Brain microvascular endothelial cell (primary cell): Measurements from ENCODE around the gene PDE10A.
A peak's percentile ranks its signal among the peaks of the same experiment; 100 is the strongest.

Experiments
- DNase-seq: peaks from one replicate; pipeline ENCODE4 v3.0.0-alpha.2; 2020
- H3K27ac ChIP-seq: fragments of 250-450 bp; sonication (Bioruptor Pico); 2 replicates; pipeline ENCODE4 v1.5.1; 2020; ENCODE audit warnings: mild to moderate bottlenecking, moderate library complexity
- H3K27me3 ChIP-seq: fragments of 250-450 bp; sonication (Bioruptor Pico); replicated peaks from 2 replicates; pipeline ENCODE4 v1.5.1; 2020; ENCODE audit warnings: mild to moderate bottlenecking
- H3K36me3 ChIP-seq: fragments of 250-450 bp; sonication (Bioruptor Pico); replicated peaks from 2 replicates; pipeline ENCODE4 v1.5.1; 2020; ENCODE audit warnings: mild to moderate bottlenecking
- H3K4me3 ChIP-seq: 2 replicates; pipeline ENCODE4 v1.5.1; 2011; ENCODE audit warnings: low read depth, mild to moderate bottlenecking, control low read depth, low read length, moderate library complexity
- in situ Hi-C: cut with HindIII; loops from 2 replicates; pipeline ENCODE4 v1.10.0; 2017; ENCODE audit warnings: low sequenced_read_pairs, low pct_ligation_motif_present
- TF ChIP-seq, protein P1 (sequence below): IDR thresholded peaks from 2 replicates; pipeline ENCODE4 v1.5.1; 2011; ENCODE audit warnings: low read depth, mild to moderate bottlenecking, moderate library complexity, low read length, control low read depth, inconsistent platforms; ENCODE audit errors: missing control alignments

PDE10A gene

DNA sequence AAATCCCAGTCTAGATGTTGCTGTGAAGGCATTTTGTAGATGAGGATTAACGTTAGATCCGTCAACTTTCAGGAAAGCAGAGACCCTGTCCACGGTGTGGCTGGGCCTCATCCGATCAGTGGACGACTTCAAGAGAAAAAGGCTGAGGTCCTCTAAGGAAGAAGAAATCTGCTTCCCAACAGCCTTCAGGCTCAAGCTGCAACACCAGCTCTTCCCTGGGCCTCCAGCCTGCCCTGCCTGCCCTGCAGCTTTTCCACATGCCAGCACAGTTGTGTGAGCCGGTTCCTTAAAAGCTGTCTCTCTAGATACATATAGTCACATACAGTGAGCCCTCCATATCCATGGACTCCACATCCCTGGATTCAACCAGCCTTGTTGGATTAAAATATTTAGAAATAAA lies 14.1 kb upstream of the PDE10A start:
- Histone ChIP-seq H3K27ac (no peak overlapping the region), H3K27me3 (no peaks in the 10 kb centered on the region), H3K4me3 (no peak overlapping the region), H3K36me3 (no peaks in the 10 kb centered on the region)
- TF ChIP-seq, protein P1, sequence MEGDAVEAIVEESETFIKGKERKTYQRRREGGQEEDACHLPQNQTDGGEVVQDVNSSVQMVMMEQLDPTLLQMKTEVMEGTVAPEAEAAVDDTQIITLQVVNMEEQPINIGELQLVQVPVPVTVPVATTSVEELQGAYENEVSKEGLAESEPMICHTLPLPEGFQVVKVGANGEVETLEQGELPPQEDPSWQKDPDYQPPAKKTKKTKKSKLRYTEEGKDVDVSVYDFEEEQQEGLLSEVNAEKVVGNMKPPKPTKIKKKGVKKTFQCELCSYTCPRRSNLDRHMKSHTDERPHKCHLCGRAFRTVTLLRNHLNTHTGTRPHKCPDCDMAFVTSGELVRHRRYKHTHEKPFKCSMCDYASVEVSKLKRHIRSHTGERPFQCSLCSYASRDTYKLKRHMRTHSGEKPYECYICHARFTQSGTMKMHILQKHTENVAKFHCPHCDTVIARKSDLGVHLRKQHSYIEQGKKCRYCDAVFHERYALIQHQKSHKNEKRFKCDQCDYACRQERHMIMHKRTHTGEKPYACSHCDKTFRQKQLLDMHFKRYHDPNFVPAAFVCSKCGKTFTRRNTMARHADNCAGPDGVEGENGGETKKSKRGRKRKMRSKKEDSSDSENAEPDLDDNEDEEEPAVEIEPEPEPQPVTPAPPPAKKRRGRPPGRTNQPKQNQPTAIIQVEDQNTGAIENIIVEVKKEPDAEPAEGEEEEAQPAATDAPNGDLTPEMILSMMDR: no peak
- in situ Hi-C loops: no loop called here
- no peak for DNase-seq

DNA sequence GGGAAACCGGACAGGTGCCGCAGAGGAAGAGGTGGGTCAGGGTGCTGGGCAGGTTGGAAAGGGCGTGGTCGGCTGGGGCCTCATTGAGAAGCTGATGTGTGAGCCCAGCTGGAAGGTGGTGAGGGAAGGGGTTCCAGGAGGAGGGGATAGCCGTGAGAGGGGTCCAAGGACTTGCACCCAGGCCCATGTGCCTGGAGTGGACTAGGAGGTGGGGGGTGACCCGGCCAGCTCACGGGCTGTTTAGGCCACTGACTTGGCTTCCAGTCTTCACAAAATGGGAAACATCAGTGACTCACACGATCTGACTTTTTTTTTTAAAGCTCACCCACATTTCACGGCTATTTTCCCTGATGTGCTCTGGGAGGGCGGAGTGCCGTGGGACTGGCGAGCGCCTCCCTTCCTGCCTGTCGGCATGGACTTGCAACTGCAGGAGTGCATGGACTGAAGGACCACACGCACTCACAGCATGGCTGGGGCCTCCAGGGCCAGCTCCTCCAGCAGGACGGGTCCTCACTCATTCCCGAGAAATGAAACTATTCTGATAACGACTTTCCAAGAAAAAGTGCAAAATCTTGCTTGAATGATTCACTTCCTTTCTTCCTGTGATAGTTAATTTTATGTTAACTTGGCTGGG lies 13.5 kb upstream of the PDE10A start:
- TF ChIP-seq, protein P1: peak; percentile 31

DNA sequence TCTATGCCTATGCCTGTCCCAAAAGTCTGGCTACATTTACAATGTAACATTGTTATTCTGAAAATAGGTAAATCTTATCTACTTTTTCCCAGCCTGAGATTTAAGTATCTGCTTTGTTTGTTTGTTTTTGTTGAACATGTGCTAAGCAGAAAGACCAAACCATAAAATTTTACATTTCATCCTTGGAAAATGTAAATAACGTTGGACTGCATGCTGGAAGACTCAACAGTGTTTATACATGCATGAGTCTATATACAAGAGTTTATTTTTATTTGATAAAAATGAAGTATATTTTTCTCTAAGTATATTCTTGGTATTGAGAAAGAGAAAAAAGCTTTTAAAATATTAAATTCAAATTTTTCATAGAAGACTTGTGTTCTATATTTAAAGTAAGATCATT lies 12.1 kb upstream of the PDE10A start:
- in situ Hi-C loops: no loop called here
- no peak overlapping the region for H3K27ac ChIP-seq
- H3K4me3 ChIP-seq: no peak overlapping the region

More for the DNA sequence above, 13.5 kb upstream of the PDE10A start:
- in situ Hi-C loops: no loop called here
- H3K27ac ChIP-seq: peak overlapping the region; percentile 35
- no peaks in the 10 kb centered on the region for H3K27me3 ChIP-seq
- DNase-seq: peak; percentile 83
- H3K4me3 ChIP-seq: no peak overlapping the region
- H3K36me3 ChIP-seq: no peaks in the 10 kb centered on the region

DNA sequence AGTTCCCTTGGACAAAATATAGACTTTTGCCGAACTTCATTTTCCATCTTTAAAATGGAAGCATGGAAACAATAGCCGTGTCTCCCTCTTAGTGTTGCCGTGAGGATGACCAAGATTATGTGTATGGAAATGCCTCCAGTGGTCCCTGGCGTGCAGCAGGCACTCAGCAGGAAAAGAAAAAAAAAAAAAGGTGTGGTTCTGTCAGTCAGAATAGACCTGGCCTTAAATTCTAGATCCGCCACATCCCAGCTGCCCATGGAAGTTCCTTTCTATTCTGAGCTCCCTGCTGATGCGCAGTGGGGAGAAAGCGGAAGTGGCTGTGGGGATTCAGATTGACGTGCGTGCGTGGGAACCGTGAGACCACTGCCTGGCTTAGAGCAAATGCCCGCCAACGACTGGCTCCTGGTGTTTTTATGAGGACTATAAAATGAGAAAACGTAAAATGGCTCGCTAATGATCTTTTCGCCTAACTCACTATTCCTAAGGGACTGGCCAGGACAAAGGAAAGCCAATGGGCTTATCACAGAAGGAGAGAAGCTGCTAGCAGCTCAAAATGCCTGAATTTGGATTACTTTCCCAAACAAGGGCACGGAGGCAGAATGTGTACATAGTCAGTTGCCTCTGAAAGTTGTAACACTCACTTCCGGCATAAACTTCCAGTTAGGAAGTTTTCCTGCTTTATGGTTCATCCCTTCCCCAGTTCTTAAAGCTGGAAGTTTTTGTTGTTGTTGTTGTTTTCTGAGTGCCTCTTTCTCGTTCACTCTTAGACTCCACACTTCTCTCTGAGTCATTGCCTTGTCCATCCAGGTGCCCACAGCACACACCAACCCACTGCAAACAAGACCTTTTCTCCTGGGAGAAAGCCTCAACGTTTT lies 11.4 kb upstream of the PDE10A start:
- no peak for DNase-seq
- in situ Hi-C loops: no loop called here
- TF ChIP-seq, protein P1: no peak
- H3K27ac ChIP-seq: no peak overlapping the region
- H3K27me3 ChIP-seq: no peaks in the 10 kb centered on the region
- H3K36me3 ChIP-seq: no peaks in the 10 kb centered on the region
- no peak overlapping the region for H3K4me3 ChIP-seq

More for the DNA sequence above, 12.1 kb upstream of the PDE10A start:
- Histone ChIP-seq H3K36me3 (no peaks in the 10 kb centered on the region), H3K27me3 (no peaks in the 10 kb centered on the region)
- no peak for DNase-seq
- TF ChIP-seq, protein P1: no peak

DNA sequence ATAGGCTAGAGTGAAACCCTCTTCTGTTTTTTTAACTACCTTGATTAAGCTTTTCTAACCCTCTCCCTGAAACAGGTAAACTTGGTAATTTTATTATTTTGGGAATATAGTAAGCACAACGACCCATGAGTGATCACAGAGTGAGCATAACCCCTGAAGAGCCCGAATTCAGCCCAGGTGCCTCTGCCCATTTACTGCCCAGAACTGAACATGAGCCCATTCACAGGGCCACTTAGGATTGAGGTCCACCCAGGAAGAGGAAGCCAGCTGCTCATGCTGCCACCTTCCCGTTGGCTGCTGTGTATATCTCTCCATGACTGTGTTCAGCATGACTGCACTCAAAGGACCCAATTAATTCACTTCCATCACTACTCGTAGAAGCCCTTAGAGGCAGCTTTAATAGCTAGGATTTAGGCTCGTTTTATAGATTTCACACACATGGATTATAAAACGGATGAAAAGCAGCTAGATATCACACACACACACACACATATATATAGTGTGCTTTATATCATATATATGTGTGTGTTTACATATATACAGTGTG lies 8.3 kb upstream of the PDE10A start:
- in situ Hi-C loops: no loop called here

More for the DNA sequence above, 8.3 kb upstream of the PDE10A start:
- Histone ChIP-seq H3K36me3 (no peaks in the 10 kb centered on the region), H3K4me3 (no peak overlapping the region), H3K27me3 (no peaks in the 10 kb centered on the region), H3K27ac (no peak overlapping the region)
- no peak for DNase-seq
- TF ChIP-seq, protein P1: no peak
